GM10248 (cell line): ENCODE measurements around the gene ESAM.

ENCODE experiments used
- CTCF ChIA-PET: fragments of 300-600 bp; sonication (Branson Sonifier 250); formaldehyde crosslinking; extraction: SDS; loops from one replicate; lab custom pipeline; 2021; ENCODE audit warnings: antibody characterized with exemption; lab: Yijun Ruan, JAX
- POLR2A ChIA-PET: fragments of 350-650 bp; sonication (Branson Sonifier 250); formaldehyde crosslinking; extraction: SDS; loops from one replicate; lab custom pipeline; 2020; ENCODE audit warnings: antibody characterized with exemption; lab: Yijun Ruan, JAX
- DNase-seq: peaks from one replicate; pipeline ENCODE4 v3.0.0; 2012; ENCODE audit errors: extremely low spot score
- CTCF ChIP-seq: IDR thresholded peaks from 2 replicates; pipeline ENCODE4 v1.5.1; 2012; ENCODE audit warnings: mild to moderate bottlenecking, low read depth; ENCODE audit errors: extremely low read depth, missing control alignments, control extremely low read depth

Gene ESAM

GRCh38 chr11:124728134-124728533, 34.0 kb downstream of the ESAM start:
- CTCF ChIA-PET = no interaction called here
- DNase-seq = no peak
- POLR2A ChIA-PET = no interaction called here
- no peak for TF ChIP-seq CTCF

GRCh38 chr11:124727474-124727873, 34.6 kb downstream of the ESAM start:
- ChIA-PET CTCF (no interaction called here), POLR2A (no interaction called here)
- no peak for TF ChIP-seq CTCF
- no peak for DNase-seq

- ChIA-PET POLR2A (no interaction called here), CTCF (no interaction called here)
- no peak for DNase-seq
- no peak for TF ChIP-seq CTCF
Measured at GRCh38 chr11:124725719-124726105, 36.4 kb downstream of the ESAM start.

- no peak for TF ChIP-seq CTCF
- DNase-seq = peak; percentile 82
- CTCF ChIA-PET = interaction anchor here (1.2 to 2.5 kb wide), 2 partner anchors 10 to 16 kb away, joined by 3 to 12 read pairs; no protein-coding TSS in a partner anchor
- POLR2A ChIA-PET = no interaction called here
Measured at GRCh38 chr11:124724979-124725718, 36.9 kb downstream of the ESAM start.

- no peak for DNase-seq
- ChIA-PET POLR2A (no interaction called here), CTCF (interaction anchor here (1.6 kb wide), 1 partner anchor 73 kb away, joined by 4 read pairs; no protein-coding TSS in a partner anchor)
- TF ChIP-seq CTCF = no peak
Measured at GRCh38 chr11:124722176-124722575, 39.9 kb downstream of the ESAM start.

GRCh38 chr11:124719534-124719933, 42.6 kb downstream of the ESAM start:
- POLR2A ChIA-PET = no interaction called here
- DNase-seq = no peak
- no peak for TF ChIP-seq CTCF
- CTCF ChIA-PET = interaction anchor here (1.2 to 1.5 kb wide), 4 partner anchors 13 to 117 kb away, joined by 3 to 5 read pairs (median 4); no protein-coding TSS in a partner anchor
